GM13977 (cell line): ENCODE measurements around the gene SNX30.
A peak's percentile ranks its signal among the peaks of the same experiment; 100 is the strongest.

Experiments
- DNase-seq: peaks from one replicate; pipeline ENCODE4 v3.0.0; 2012; ENCODE audit warnings: low spot score
- in situ Hi-C: fragments of 300-500 bp; cut with MboI; formaldehyde crosslinking; loops from one replicate; pipeline ENCODE4 v1.12.0; 2022; ENCODE audit warnings: low sequenced_read_pairs, low pct_unique_long_range_greater_than_20kb, mixed read lengths, inconsistent platforms; ENCODE audit not compliant: unreplicated experiment
- TF ChIP-seq, protein P1 (sequence below): IDR thresholded peaks from 2 replicates; pipeline ENCODE4 v1.5.1; 2012; ENCODE audit warnings: mild to moderate bottlenecking, control low read depth; ENCODE audit not compliant: insufficient read depth; ENCODE audit errors: extremely low read depth, missing control alignments

SNX30 gene

DNA sequence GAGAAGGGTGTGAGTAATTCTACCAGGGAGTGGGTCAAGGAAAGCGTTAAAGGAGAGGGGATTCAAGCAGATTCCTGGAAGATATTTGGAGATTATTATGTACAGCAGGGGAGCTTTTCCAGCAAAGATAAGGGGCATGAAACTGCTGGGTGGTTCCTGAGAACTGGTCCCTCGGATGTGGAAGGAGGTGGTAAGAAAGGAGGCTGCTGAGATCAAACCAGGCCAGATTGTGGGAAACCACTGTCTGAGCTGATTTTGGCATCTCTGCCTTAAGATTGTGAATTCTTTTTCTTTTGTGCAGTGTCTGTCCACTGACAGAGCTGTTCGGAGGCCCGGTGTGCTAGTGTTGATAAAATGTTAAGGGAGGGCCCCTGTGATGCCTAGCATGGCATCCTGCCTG is 45.4 kb downstream of the SNX30 start:
- TF ChIP-seq, protein P1, sequence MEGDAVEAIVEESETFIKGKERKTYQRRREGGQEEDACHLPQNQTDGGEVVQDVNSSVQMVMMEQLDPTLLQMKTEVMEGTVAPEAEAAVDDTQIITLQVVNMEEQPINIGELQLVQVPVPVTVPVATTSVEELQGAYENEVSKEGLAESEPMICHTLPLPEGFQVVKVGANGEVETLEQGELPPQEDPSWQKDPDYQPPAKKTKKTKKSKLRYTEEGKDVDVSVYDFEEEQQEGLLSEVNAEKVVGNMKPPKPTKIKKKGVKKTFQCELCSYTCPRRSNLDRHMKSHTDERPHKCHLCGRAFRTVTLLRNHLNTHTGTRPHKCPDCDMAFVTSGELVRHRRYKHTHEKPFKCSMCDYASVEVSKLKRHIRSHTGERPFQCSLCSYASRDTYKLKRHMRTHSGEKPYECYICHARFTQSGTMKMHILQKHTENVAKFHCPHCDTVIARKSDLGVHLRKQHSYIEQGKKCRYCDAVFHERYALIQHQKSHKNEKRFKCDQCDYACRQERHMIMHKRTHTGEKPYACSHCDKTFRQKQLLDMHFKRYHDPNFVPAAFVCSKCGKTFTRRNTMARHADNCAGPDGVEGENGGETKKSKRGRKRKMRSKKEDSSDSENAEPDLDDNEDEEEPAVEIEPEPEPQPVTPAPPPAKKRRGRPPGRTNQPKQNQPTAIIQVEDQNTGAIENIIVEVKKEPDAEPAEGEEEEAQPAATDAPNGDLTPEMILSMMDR, result no peak
- in situ Hi-C loops, result loop anchor here (25.0 kb wide), 3 partner anchors 359 to 1034 kb away; no protein-coding TSS in a partner anchor
- no peak for DNase-seq

DNA sequence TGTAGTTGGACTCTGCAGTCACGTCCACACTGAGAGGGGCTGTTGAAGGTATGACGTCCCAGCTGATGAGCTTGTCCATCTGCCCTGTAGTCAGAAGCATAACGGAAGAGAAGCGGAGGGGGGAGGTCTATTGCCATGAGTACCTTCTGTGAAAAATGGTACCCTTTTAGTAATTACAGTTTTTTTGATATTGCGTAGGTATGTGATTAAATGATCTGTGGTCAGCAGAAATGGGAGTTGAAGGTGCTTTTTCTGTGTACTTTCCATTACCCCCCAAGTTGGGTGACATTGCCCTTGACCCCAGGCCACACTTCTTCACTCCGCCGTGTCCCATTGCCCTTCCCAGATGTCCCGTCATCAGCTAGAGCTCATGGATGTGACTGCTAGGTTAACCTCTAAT is 45.9 kb downstream of the SNX30 start:
- DNase-seq, result no peak
- TF ChIP-seq, protein P1, result no peak
- in situ Hi-C loops, result loop anchor here (25.0 kb wide), 3 partner anchors 359 to 1034 kb away; no protein-coding TSS in a partner anchor

DNA sequence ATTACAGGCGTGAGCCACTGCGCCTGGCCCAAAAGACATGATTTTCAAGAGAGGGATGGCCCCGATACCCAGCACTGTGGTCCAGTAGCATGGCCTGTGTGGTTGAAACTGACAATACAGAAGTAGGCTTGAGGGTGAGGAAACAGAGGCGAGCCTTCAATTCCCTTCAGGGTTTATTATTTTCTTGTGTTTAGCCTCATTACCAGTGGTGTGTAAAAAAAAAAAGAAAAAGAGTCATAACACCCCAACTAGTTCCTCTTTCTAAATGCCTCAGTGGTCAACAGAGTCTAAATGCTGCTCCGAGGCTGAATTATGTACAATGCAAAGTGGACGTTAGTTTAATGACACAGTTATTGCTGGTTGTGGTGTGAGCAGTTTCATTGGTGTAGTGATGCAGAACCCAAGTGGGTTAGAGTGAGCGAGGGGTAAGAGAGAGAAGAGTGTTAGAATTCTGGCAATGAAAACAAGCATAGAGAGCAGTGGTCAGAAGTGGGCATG is 58.8 kb downstream of the SNX30 start:
- in situ Hi-C loops, result no loop called here
- TF ChIP-seq, protein P1, result no peak
- DNase-seq, result peak; percentile 84

DNA sequence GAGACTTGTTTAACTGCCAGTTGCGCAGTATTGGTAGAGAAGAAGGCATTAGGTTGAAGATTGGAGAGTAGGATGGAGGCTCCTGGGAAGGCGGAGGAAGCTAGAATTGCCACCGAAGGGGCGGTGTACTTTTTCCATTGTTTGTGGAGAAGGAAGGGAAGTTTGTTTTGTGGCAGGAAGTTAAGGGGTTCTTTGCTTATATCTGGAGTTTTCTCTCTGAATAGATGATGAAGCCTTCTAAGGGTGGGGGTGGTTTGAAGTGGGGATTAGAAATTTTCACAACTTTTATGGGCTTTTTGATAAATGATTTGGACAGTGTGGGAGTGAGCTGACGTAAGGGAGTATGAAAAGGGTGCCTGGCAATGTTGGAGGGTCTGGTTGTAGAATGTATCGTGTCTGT is 59.3 kb downstream of the SNX30 start:
- in situ Hi-C loops, result no loop called here
- TF ChIP-seq, protein P1, result no peak
- no peak for DNase-seq

DNA sequence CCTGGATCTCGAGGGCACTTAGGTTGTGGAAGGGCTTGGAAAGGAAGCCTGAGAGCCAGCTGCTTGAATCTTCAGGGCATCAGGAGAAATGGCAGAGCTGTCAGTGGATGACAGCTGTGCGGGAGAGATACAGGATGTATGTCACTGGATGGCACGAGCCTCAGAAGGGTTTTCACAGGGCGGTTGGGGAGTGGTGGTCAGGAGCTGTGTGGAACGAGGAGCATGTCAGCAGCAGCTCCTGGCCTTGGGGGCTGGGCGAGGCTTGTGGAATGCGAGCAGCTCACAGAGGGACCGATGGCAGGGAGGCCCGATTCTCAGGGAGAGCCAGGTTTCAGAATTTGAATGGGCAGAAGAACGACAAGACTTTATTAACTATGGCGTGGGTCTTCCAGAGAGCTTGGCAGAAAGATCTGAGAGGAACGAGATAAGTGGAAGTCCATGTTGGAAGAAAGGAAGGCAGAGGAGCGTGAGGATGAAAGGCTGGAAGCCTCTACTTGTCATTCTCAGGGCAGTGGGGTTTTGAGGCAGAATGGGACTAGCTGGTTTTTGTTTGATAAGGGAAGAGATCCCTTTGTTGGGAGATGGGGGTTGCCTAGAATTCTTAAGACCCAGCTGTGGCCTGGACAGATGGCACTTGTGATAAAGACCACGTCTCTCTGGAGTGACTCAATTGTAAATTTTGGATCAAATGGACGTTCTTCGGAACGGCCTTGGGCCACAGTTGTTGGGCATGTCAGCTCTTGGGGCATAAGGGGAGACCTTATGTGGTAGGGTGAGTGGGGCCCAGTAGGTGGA is 60.3 kb downstream of the SNX30 start:
- in situ Hi-C loops, result no loop called here
- no peak for DNase-seq
- TF ChIP-seq, protein P1, result no peak

DNA sequence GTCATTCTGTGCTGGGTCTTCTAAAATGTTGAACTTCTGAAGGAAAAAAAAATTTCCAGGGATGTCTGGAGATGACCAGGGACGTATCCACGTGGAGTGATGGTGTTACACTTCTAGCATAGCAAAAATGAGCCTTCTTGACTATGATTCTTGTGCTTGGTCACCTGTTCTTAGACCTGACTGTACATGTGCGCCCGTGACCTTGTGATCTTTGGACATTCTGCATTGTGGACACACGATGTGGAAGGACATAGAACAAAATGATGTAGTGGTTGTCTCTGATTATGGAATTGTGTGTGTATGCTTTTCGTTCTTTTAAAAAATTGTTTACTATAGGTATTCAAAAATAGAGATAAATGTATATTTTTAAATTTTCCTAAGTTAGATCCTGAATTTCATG is 61.0 kb downstream of the SNX30 start:
- TF ChIP-seq, protein P1, result no peak
- no peak for DNase-seq
- in situ Hi-C loops, result no loop called here

DNA sequence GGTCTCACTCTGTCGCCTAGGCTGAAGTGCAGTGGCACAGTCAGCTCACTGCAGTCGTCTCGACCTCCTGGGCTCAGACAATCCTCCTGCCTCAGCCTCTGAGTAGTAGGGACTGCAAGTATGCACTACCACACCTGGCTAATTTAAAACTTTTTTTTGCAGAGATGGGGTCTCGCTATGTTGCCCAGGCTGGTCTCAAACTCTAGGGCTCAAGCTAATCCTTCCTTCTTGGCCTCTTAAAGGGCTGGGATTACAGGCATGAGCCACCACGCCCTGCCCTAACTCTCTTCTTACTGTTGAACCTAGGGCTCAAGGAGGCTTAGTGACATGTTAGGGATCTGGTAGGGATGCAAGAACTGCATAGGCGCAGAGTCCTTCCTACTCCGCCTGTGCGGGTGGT is 65.3 kb downstream of the SNX30 start:
- DNase-seq, result no peak
- TF ChIP-seq, protein P1, result no peak
- in situ Hi-C loops, result no loop called here
